Measurements from ENCODE around the gene LLGL1.

Gene LLGL1

GRCh38 chr17:18278867-18279266 is 53.4 kb downstream of the LLGL1 start:
- DNase-seq: no peak

- no peak for DNase-seq
Measured at GRCh38 chr17:18280249-18280648, 54.8 kb downstream of the LLGL1 start.

DNA sequence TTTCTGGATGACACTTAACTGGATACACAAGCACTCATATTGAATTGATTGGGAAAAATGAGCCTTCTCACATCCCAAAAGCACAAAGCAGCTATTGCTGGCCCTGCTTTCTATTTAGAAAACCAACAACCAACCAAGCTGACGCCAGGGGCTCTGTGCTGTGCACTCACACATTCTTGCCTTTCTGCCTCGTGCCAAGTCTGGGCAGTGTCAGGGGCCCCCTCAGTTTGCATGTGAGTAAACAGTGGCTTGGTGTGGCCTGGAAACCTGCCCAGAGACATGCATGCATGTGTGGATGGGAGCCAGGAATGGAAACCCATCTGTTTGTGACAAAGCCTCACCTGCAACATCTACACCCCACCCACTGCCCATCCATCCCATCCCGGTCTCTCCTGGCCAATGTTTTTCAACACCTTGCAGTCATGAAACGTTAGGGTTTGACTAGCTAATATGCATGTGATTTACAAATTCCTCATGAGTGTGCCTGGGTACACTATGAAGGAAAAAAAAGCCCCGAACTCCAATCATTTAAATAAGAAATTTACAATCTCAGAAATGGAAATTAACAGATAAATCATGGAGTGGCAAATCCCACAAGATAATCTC is 55.4 kb downstream of the LLGL1 start:
- DNase-seq: no peak

DNA sequence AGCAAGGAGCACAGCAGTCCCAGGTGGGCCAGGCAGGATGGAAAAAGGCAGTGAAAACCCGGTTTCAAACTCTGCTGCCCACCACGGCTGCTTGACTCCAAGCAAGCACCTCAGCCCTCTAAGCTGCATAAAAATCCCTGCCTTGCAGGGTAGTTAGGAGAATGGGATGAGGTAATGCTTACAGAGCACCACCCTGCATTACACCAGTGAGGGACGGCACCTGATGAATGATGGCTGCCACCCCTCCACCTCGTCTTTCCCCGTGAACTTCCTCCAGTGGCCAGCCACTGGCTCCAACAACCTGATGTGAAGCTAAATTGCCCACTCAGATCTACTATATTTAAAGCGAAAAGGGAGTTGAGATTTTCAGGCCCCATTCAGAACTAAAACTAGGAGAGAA is 56.4 kb downstream of the LLGL1 start:
- DNase-seq: no peak

DNA sequence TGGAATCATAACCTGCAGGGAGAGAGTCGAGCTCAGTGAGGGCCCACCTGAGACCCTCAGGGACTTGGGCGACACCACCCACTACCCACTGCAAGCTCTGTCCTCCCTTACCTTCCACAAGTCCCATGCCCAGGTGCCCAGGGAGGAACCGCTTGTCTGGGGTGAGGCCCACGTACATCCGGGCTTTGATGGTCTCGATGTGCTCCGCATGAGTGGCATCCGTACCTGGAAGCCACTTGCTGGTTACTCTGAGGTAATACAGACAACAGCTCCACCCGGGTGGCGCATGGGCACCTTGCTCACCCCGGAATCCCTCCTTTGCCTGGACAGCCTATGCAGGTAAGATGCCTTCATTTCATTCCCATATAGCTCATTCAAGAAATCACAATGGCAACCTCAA is 59.9 kb downstream of the LLGL1 start:
- DNase-seq: no peak

DNA sequence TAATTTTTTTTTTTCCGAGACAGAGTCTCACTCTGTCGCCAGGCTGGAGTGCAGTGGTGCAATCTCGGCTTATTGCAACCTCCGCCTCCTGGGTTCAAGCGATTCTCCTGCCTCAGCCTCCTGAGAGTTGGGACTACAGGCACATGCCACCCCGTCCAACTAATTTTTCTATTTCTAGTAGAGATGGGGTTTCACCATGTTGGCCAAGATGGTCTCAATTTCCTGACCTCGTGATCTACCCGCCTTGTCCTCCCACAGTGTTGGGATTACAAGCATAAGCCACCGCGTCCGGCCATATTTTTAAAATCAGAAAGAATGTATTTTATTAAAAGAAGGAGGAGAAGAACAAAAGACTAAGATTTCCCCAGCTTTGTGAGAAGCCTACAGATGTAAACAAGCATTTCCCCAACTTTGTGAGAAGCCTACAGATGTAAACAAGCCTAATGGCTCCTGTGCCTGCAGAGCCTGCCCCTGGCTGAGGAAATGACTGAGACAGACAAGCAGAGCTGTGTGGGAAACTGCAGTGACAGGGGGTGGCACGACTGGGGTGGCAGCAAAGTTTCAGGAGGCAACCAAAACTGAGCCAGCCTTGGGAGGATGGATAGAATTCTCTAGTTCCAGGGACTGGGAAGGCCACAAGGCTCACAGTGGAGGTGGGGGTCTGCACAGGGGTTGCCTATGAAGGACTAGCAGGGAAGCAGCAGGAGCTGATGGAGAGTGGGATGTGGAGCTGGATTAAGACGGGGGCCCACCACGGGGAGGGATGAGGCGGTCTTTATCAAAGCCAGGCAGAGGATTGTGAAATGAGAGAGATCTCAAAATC is 66.5 kb downstream of the LLGL1 start:
- no peak for DNase-seq

All from GOT3 (cell line).